Upper lobe of left lung (tissue), 6 donors: Measurements from ENCODE around the gene KRT86. TPM values are rescaled to one million over a fixed set of nuclear protein-coding genes. Genes with fewer than 3 reads are reported as not detected.
"Not testable (repeated sequence)": the region's sequence is repeated elsewhere in the genome, so short reads cannot be mapped to it uniquely, and the experiment has no call there.

Experiments
- ATAC-seq, 2 donors: fragments of 200-7000 bp; cut with Tn5 transposase; one replicate each; pipeline ENCODE4 v1.9.1; 2022; ENCODE audit warnings: mild to moderate bottlenecking in 2 of 2, moderate library complexity in 2 of 2; ENCODE audit not compliant: low FRiP score in 2 of 2
- DNase-seq, 2 donors: peaks; one replicate each; pipeline ENCODE4 v3.0.0-alpha.2; 2019 to 2020
- H3K27ac ChIP-seq, 4 donors: fragments of 200-600 bp; sonication (generic); one replicate each; pipeline ENCODE4 v1.5.1; 2016 to 2019
- H3K27me3 ChIP-seq, 4 donors: fragments of 200-600 bp; sonication (generic); one replicate each; pipeline ENCODE4 v1.5.1; 2017 to 2019
- H3K36me3 ChIP-seq, 4 donors: fragments of 200-600 bp; sonication (generic); one replicate each; pipeline ENCODE4 v1.5.1; 2016 to 2019
- H3K4me1 ChIP-seq, 4 donors: fragments of 200-600 bp; sonication (generic); one replicate each; pipeline ENCODE4 v1.5.1; 2018 to 2019
- H3K4me3 ChIP-seq, 4 donors: fragments of 200-600 bp; sonication (generic); one replicate each; pipeline ENCODE4 v1.5.1; 2017 to 2019; ENCODE audit warnings: mild to moderate bottlenecking in 2 of 4, moderate library complexity in 1 of 4
- H3K9me3 ChIP-seq, 4 donors: fragments of 200-600 bp; sonication (generic); one replicate each; pipeline ENCODE4 v1.5.1; 2018 to 2019
- CTCF ChIP-seq, 6 experiments: fragments of 450-650 bp in 4 of 6; fragments of 200-600 bp in 2 of 6; sonication (generic) in 2 of 6; IDR thresholded peaks; one replicate each; pipeline ENCODE4 v1.5.1; 2016 to 2019; ENCODE audit warnings: antibody characterized with exemption in 6 of 6
- EP300 ChIP-seq, 4 donors: sonication (generic); formaldehyde crosslinking; IDR thresholded peaks; one replicate each; pipeline ENCODE4 v1.5.1; 2017; ENCODE audit warnings: antibody characterized with exemption in 4 of 4, control low read depth in 2 of 4
- POLR2A ChIP-seq, 4 donors: fragments of 450-650 bp; IDR thresholded peaks; one replicate each; pipeline ENCODE4 v1.5.1; 2016 to 2017; ENCODE audit warnings: antibody characterized with exemption in 4 of 4, mild to moderate bottlenecking in 2 of 4
- POLR2AphosphoS5 ChIP-seq, 2 donors: sonication (generic); formaldehyde crosslinking; IDR thresholded peaks; one replicate each; pipeline ENCODE4 v1.5.1; 2017; ENCODE audit warnings: antibody characterized with exemption in 2 of 2
- WGBS, 2 donors: methylation state at CpG; one replicate each; pipeline ENCODE4 v1.1.5; 2017 to 2018; 5-methylcytosine and 5-hydroxymethylcytosine counted together
- total RNA-seq, 6 donors: library from RNA; depleted of rRNA in 4 of 6; stranded (reverse); fragments of >200 nt in 4 of 6; gene quantifications; one replicate each; pipeline versions ENCODE4 v1.1.0 to v1.2.1, GENCODE V29; 2016 to 2021
- donor health status: DM: no; HTN: no; CAD: no; lungs with moderate emphysema.
- donor health status: DM: no; HTN: yes; CAD: no; lungs with severe emphysema.

The KRT86 gene
- total RNA-seq, 6 donors from 2014 or later: 0.30 to 1.5 (median 0.93) TPM; not detected in 2

- no peaks in the 10 kb centered on the region for H3K9me3 ChIP-seq
- H3K27ac ChIP-seq: no peak overlapping the region
- no peak for DNase-seq
- H3K4me1 ChIP-seq: peaks cover 16 to 17% (median 16%) of the 10 kb centered on the region in 4 donors
- H3K4me3 ChIP-seq: no peak overlapping the region
- H3K36me3 ChIP-seq: no peaks in the 10 kb centered on the region
- WGBS, 2 donors: 62 to 76% methylated on average over 4 of the region's 4 CpGs
- TF ChIP-seq EP300 (IDR thresholded peaks at IDR 0.05) (no peak), CTCF (IDR thresholded peaks at IDR 0.05) (no peak), POLR2A (IDR thresholded peaks at IDR 0.05) (no peak), POLR2AphosphoS5 (IDR thresholded peaks at IDR 0.05) (no peak)
- no peaks in the 10 kb centered on the region for H3K27me3 ChIP-seq
- no peak for ATAC-seq
These were observed 10.2 kb downstream of the KRT86 start for GRCh38 chr12:52284562-52285171.

GRCh38 chr12:52285172-52285745 is 10.8 kb downstream of the KRT86 start:
- ATAC-seq (no peak), DNase-seq (no peak)
- Histone ChIP-seq H3K27me3 (no peaks in the 10 kb centered on the region), H3K27ac (no peak overlapping the region), H3K9me3 (no peaks in the 10 kb centered on the region), H3K4me1 (peaks cover 10 to 11% (median 10%) of the 10 kb centered on the region in 4 donors), H3K36me3 (no peaks in the 10 kb centered on the region), H3K4me3 (no peak overlapping the region)
- WGBS, 2 donors: 87 to 91% methylated on average over 2 of the region's 2 CpGs
- TF ChIP-seq POLR2A (IDR thresholded peaks at IDR 0.05) (no peak), CTCF (IDR thresholded peaks at IDR 0.05) (no peak), EP300 (IDR thresholded peaks at IDR 0.05) (no peak), POLR2AphosphoS5 (IDR thresholded peaks at IDR 0.05) (no peak)

GRCh38 chr12:52285851-52286530 is 11.5 kb downstream of the KRT86 start:
- no peaks in the 10 kb centered on the region for H3K9me3 ChIP-seq
- no peak overlapping the region for H3K4me3 ChIP-seq
- no peaks in the 10 kb centered on the region for H3K27me3 ChIP-seq
- 75 to 90% methylated on average over 9 to 19 of the region's 24 CpGs for WGBS, 2 donors
- no peak for TF ChIP-seq CTCF (IDR thresholded peaks at IDR 0.05)
- TF ChIP-seq POLR2A (IDR thresholded peaks at IDR 0.05): no peak
- TF ChIP-seq POLR2AphosphoS5 (IDR thresholded peaks at IDR 0.05): no peak
- no peak for TF ChIP-seq EP300 (IDR thresholded peaks at IDR 0.05)
- H3K4me1 ChIP-seq: peaks cover 3 to 6% (median 4%) of the 10 kb centered on the region in 4 donors
- ATAC-seq (no peak), DNase-seq (peak in 1 of 2 donors; percentile 80)
- H3K27ac ChIP-seq: no peak overlapping the region
- no peaks in the 10 kb centered on the region for H3K36me3 ChIP-seq

- not testable (repeated sequence) for H3K36me3 ChIP-seq, DNase-seq, H3K27ac ChIP-seq, ATAC-seq, H3K27me3 ChIP-seq, H3K9me3 ChIP-seq, H3K4me3 ChIP-seq, H3K4me1 ChIP-seq
- TF ChIP-seq CTCF (IDR thresholded peaks at IDR 0.05): peak in 1 of 6 experiments; percentile 13
- 83 to 100% methylated on average over 6 to 18 of the region's 21 CpGs for WGBS, 2 donors
These were observed 12.7 kb downstream of the KRT86 start for GRCh38 chr12:52286857-52287785.

- DNase-seq, H3K4me3 ChIP-seq, H3K27ac ChIP-seq, H3K9me3 ChIP-seq, H3K27me3 ChIP-seq, H3K4me1 ChIP-seq, H3K36me3 ChIP-seq, ATAC-seq: not testable (repeated sequence)
- 68 to 72% methylated on average over 9 to 15 of the region's 17 CpGs for WGBS, 2 donors
These were observed 13.7 kb downstream of the KRT86 start for GRCh38 chr12:52287816-52288805.

GRCh38 chr12:52290483-52291134 is 16.2 kb downstream of the KRT86 start:
- no CpG with 5 or more reads among the region's 5 CpGs for WGBS, 2 donors

More at GRCh38 chr12:52290483-52291134, 16.2 kb downstream of the KRT86 start:
- not testable (repeated sequence) for H3K4me3 ChIP-seq, H3K27ac ChIP-seq, H3K9me3 ChIP-seq, H3K36me3 ChIP-seq, ATAC-seq, H3K4me1 ChIP-seq, DNase-seq, H3K27me3 ChIP-seq
